Fibroblast of villous mesenchyme (primary cell): Measurements from ENCODE around the gene TRAPPC10. TPM values are rescaled to one million over a fixed set of nuclear protein-coding genes. Genes with fewer than 3 reads are reported as not detected.
"Not testable (repeated sequence)": the region's sequence is repeated elsewhere in the genome, so short reads cannot be mapped to it uniquely, and the experiment has no call there.

Experiments
- DNase-seq: peaks from one replicate; pipeline ENCODE4 v3.0.0-alpha.2; 2010; ENCODE audit warnings: low read depth
- H3K4me3 ChIP-seq: 2 replicates; pipeline ENCODE4 v1.5.1; 2011; ENCODE audit warnings: low read depth, mild to moderate bottlenecking, low read length
- total RNA-seq: library from RNA; depleted of rRNA; stranded (reverse); fragments of >200 nt; gene quantifications from 2 replicates; pipeline ENCODE4 v1.2.3, GENCODE V29; 2012

Gene TRAPPC10
- total RNA-seq, 1 donor, result 28.5 TPM

- H3K4me3 ChIP-seq, DNase-seq: not testable (repeated sequence)
Observed at GRCh38 chr21:44122131-44122530, 110.0 kb downstream of the TRAPPC10 start.

- not testable (repeated sequence) for DNase-seq, H3K4me3 ChIP-seq
Observed at GRCh38 chr21:44127827-44128226, 115.7 kb downstream of the TRAPPC10 start.

GRCh38 chr21:44133715-44134057 lies 121.6 kb downstream of the TRAPPC10 start:
- DNase-seq, result not testable (repeated sequence)

GRCh38 chr21:44134732-44135131 lies 122.6 kb downstream of the TRAPPC10 start:
- not testable (repeated sequence) for H3K4me3 ChIP-seq, DNase-seq

More at GRCh38 chr21:44133715-44134057, 121.6 kb downstream of the TRAPPC10 start:
- peak overlapping the region; percentile 36 for H3K4me3 ChIP-seq

GRCh38 chr21:44138039-44138438 lies 125.9 kb downstream of the TRAPPC10 start:
- not testable (repeated sequence) for DNase-seq, H3K4me3 ChIP-seq

- H3K4me3 ChIP-seq, result not testable (repeated sequence)
- DNase-seq, result peak; percentile 12
Observed at GRCh38 chr21:44139787-44140551, 127.9 kb downstream of the TRAPPC10 start.

GRCh38 chr21:44140552-44140932 lies 128.4 kb downstream of the TRAPPC10 start:
- not testable (repeated sequence) for H3K4me3 ChIP-seq, DNase-seq

- H3K4me3 ChIP-seq, result not testable (repeated sequence)
Observed at GRCh38 chr21:44142470-44142869, 130.4 kb downstream of the TRAPPC10 start.

GRCh38 chr21:44143380-44143779 lies 131.3 kb downstream of the TRAPPC10 start:
- H3K4me3 ChIP-seq, DNase-seq: not testable (repeated sequence)

More at GRCh38 chr21:44142470-44142869, 130.4 kb downstream of the TRAPPC10 start:
- not testable (repeated sequence) for DNase-seq

- not testable (repeated sequence) for H3K4me3 ChIP-seq
Observed at GRCh38 chr21:44143996-44144395, 131.9 kb downstream of the TRAPPC10 start.

GRCh38 chr21:44144784-44145602 lies 132.9 kb downstream of the TRAPPC10 start:
- DNase-seq, result not testable (repeated sequence)

More at GRCh38 chr21:44143996-44144395, 131.9 kb downstream of the TRAPPC10 start:
- DNase-seq, result not testable (repeated sequence)

GRCh38 chr21:44145616-44146015 lies 133.5 kb downstream of the TRAPPC10 start:
- not testable (repeated sequence) for H3K4me3 ChIP-seq, DNase-seq

More at GRCh38 chr21:44144784-44145602, 132.9 kb downstream of the TRAPPC10 start:
- H3K4me3 ChIP-seq, result not testable (repeated sequence)

GRCh38 chr21:44147108-44147507 lies 135.0 kb downstream of the TRAPPC10 start:
- not testable (repeated sequence) for DNase-seq, H3K4me3 ChIP-seq

- not testable (repeated sequence) for DNase-seq, H3K4me3 ChIP-seq
Observed at GRCh38 chr21:44150255-44150654, 138.1 kb downstream of the TRAPPC10 start.

- not testable (repeated sequence) for H3K4me3 ChIP-seq
- DNase-seq, result peak; percentile 1
Observed at GRCh38 chr21:44153214-44153888, 141.2 kb downstream of the TRAPPC10 start.

- not testable (repeated sequence) for DNase-seq, H3K4me3 ChIP-seq
Observed at GRCh38 chr21:44153889-44154228, 141.8 kb downstream of the TRAPPC10 start.

- not testable (repeated sequence) for DNase-seq, H3K4me3 ChIP-seq
Observed at GRCh38 chr21:44154816-44155230, 142.7 kb downstream of the TRAPPC10 start.

GRCh38 chr21:44155231-44155993 lies 143.3 kb downstream of the TRAPPC10 start:
- DNase-seq, H3K4me3 ChIP-seq: not testable (repeated sequence)
